NOMO-1 treated with dmso at 0.1 percent for 144 hours (cell line): ENCODE measurements around the gene PLCXD1.
"Not testable (repeated sequence)": the region's sequence is repeated elsewhere in the genome, so short reads cannot be mapped to it uniquely, and the experiment has no call there.

Experiments
- DNase-seq: peaks from one replicate; lab custom pipeline; 2025; ENCODE audit not compliant: unreplicated experiment; lab: John Stamatoyannopoulos, UW

The PLCXD1 gene

GRCh38 chrX:262381-262909 is 18.7 kb upstream of the PLCXD1 start:
- no peak for DNase-seq

DNA sequence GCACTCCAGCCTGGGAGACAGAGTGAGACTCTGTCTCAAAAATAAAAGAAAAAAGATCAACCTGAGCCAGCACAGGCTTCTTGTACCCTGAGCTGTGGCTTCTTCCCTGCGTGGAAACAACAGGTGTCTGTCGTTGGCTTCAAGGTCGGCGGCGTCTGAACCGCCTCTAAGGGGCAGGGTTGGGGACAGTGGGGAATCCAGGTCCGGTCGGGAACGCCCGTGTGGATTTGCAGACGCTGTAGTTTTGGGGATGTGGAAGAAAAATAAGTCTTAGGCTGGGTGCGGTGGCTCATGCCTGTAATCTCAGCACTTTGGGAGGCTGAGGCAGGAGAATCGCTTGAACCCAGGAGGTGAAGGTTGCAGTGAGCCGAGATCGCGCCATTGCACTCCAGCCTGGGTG is 17.2 kb upstream of the PLCXD1 start:
- not testable (repeated sequence) for DNase-seq

DNA sequence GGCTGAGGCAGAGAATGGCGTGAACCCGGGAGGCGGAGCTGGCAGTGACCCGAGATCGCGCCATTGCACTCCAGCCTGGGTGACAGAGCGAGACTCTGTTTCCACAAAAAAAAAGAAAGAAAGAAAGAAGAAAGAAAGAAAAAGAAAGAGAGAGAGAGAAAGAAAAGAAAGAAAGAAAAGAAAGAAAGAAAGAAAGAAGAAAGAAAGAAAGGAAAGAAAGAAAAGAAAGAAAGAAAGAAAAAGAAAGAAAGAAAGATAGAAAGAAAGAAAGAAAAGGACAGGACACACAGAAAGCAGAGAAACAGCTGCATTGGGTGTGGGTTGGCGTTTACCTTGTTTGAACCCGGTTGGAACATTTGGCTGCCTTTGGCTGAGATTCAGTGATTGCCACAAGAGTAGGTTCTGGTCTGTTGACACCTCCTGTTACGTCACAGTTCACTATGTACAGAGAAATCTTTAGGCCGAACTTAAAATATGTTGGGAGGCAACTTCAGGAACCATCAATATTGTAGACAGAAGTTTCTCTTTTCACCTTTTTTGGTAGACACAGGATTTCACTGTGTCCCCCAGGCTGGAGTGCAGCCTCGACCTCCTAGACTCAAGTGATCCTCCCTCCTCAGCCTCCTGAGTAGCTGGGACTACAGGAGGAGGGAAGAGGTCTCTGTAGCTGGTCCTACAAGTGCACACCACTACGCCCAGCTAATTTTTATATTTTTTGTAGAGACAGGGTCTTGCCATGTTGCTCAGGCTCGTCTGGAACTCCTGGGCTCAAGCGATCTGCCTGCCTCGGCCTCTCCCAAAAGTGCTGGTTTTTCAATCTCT is 16.3 kb upstream of the PLCXD1 start:
- no peak for DNase-seq

- DNase-seq, result no peak
These were observed 15.7 kb upstream of the PLCXD1 start for GRCh38 chrX:265502-265901.

- DNase-seq, result no peak
These were observed 13.4 kb upstream of the PLCXD1 start for GRCh38 chrX:267771-268261.

- no peak for DNase-seq
These were observed 10.3 kb upstream of the PLCXD1 start for GRCh38 chrX:270848-271367.

GRCh38 chrX:274904-275475 is 6.2 kb upstream of the PLCXD1 start:
- DNase-seq, result no peak

GRCh38 chrX:275476-275966 is 5.7 kb upstream of the PLCXD1 start:
- DNase-seq, result no peak

DNA sequence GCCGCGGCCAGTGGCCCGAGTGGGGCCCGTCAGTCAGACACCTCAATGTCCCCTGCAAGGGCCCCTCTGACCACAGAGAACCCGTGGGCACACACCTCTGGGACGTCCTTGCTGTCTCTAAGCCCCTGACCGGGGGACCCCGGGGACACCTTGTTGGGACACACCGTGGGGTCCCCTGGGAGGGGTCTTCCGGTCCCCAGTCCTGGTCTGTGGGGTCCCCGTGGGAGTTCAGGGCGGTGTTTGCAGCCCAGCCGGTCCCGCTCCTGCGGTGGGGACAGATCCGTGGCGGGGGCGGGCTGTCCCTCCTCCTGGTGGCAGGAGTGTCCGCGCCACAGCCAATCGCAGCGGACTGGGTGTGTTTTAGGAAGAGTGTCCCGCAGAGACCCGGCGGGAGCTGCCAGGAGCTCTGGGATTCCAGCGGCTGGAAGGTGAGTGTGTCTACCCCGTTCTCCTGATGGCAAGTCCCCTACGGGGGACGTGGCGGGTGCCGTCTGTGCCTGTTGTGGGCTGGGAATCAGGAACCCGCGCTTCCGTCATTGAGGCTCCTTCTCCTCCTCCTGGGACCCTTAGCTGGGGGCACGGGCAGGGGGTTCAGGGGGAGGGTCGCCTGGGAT is 5.1 kb upstream of the PLCXD1 start:
- DNase-seq, result no peak

GRCh38 chrX:276581-277201 is 4.5 kb upstream of the PLCXD1 start:
- no peak for DNase-seq

GRCh38 chrX:279757-280604 is 1.2 kb upstream of the PLCXD1 start:
- not testable (repeated sequence) for DNase-seq

DNA sequence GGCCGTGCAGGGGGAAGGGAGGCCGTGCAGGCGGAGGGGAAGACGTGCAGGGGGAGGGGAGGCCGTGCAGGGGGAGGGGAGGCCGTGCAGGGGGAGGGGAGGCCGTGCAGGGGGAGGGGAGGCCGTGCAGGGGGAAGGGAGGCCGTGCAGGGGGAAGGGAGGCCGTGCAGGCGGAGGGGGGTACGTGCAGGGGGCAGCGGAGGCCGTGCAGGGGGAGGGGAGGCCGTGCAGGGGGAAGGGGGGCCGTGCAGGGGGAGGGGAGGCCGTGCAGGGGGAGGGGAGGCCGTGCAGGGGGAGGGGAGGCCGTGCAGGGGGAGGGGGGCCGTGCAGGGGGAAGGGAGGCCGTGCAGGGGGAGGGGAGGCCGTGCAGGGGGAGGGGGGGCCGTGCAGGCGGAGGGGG is 459 bp upstream of the PLCXD1 start:
- not testable (repeated sequence) for DNase-seq

DNA sequence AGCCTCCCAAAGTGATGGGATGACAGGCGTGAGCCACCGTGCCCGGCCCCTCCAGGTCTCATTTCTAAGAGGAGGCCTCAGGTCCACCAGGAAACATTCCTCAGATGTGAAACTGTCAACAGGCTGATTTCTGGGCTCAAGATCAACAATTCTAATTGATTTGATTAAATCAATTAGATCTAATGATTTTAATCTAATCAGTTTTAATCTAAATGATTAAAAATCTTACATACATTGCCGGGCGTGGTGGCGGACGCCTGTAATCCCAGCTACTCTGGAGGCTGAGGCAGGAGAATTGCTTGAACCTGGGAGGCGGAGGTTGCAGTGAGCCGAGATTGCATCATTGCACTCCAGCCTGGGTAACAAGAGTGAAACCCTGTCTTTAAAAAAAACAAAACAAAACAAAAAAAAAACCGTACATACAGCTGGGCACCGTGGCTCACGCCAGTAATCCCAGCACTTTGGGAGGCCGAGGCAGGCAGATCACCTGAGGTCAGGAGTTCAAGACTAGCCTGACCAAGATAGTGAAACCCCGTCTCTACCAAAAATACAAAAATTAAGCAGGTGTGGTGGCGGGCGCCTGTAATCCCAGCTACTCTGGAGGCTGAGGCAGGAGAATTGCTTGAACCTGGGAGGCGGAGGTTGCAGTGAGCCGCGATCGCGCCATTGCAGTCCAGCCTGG is 960 bp downstream of the PLCXD1 start:
- not testable (repeated sequence) for DNase-seq

DNA sequence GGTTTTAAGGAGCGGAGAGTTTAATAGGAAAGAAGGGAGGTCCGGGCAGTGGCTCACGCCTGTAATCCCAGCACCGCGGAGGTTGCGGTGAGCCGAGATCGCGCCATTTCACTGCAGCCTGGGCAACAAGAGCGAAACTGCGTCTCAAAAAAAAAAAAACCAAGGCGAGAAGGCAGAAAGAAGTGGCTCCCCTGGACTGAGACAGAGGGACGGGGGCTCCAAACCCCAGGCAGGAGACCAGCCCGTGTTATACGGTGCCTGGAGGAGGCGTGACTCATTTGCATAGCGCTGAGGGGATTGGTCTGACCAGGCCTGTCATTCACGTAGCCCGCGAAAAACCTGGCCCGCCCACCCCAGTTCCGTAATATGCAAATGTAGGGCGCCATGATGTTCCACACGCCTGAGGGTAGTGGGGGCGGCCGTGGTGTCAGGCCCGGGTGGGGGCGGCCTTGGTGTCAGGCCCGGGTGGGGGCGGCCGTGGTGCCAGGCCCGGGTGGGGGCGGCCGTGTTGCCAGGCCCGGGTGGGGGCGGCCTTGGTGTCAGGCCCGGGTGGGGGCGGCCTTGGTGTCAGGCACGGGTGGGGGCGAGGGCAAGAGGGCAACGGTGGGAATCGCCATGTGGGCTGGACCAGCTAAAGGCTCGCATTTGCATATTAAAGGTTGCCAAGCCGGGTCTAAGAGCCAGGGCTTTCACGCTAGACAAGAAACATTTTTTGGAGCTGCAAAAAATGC is 2.1 kb downstream of the PLCXD1 start:
- no peak for DNase-seq

GRCh38 chrX:285076-285677 is 4.0 kb downstream of the PLCXD1 start:
- DNase-seq, result no peak

GRCh38 chrX:287670-288069 is 6.5 kb downstream of the PLCXD1 start:
- no peak for DNase-seq

DNA sequence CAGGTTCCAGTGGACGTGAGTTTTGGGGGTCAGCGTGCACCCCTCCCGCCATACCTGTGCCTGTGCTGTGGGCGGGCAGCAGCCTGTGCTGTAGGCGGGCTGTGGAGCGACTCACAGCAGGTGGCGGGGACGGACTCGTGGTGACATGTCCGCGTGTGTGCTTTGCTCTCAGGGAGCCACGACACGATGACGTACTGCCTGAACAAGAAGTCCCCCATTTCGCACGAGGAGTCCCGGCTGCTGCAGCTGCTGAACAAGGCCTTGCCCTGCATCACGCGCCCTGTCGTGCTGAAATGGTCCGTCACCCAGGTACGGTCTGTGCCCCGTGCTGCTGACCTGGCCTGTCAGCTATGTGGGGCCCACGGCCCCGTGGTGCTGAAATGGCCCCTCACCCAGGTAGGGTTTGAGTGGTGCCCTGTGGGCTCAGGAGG is 7.4 kb downstream of the PLCXD1 start:
- no peak for DNase-seq

DNA sequence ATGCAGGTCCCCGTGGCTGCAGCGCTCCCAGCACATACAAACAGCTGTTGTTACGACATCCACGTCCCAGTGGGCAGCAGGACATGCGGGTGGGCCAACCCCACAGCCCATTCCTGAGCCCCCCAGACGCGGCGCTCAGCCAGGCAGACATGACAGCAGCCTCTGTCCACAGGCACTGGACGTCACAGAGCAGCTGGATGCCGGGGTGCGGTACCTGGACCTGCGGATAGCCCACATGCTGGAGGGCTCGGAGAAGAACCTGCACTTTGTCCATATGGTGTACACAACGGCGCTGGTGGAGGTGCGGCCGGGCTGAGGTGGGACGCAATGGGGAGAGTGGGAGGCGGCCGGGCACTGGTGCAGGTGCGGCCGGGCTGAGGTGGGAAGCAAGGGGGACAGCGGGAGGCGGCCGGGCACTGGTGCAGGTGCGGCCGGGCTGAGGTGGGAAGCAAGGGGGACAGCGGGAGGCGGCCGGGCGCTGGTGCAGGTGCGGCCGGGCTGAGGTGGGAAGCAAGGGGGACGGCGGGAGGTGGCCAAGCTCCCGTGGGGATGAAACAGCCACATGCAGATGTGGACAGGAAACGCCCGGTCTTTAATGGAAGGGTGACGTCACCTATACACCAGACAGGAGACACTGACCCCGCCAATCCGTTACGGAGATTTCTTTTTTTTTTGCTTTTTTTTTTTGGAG is 9.4 kb downstream of the PLCXD1 start:
- no peak for DNase-seq
